Measurements from ENCODE around the gene LIMK2. TPM values are rescaled to one million over a fixed set of nuclear protein-coding genes. Genes with fewer than 3 reads are reported as not detected.
"Not testable (repeated sequence)": the region's sequence is repeated elsewhere in the genome, so short reads cannot be mapped to it uniquely, and the experiment has no call there.

Gene LIMK2
- total RNA-seq, 2 donors from 2014 or later: 20.7 to 25.3 TPM

DNA sequence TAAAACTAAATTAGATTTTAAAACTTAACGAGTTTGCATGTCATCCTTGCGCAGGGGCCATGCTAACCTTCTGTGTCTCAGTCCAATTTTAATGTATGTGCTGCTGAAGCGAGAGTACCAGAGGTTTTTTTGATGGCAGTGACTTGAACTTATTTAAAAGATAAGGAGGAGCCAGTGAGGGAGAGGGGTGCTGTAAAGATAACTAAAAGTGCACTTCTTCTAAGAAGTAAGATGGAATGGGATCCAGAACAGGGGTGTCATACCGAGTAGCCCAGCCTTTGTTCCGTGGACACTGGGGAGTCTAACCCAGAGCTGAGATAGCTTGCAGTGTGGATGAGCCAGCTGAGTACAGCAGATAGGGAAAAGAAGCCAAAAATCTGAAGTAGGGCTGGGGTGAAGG, 10.6 kb downstream of the LIMK2 start:
- ATAC-seq (no peak), DNase-seq (no peak)
- H3K27me3 Mint-ChIP-seq: no peaks in the 10 kb centered on the region
- H3K9me3 ChIP-seq (ENCODE audit: control insufficient read depth, low read length, poor library complexity, severe bottlenecking): no peaks in the 10 kb centered on the region
- H3K27ac Mint-ChIP-seq: peak overlapping the region; percentile 69
- no peak overlapping the region for H3K4me3 Mint-ChIP-seq
- peaks cover 3% of the 10 kb centered on the region for H3K36me3 Mint-ChIP-seq (ENCODE audit: low read depth)
- H3K4me1 Mint-ChIP-seq: peaks cover 43% of the 10 kb centered on the region

DNA sequence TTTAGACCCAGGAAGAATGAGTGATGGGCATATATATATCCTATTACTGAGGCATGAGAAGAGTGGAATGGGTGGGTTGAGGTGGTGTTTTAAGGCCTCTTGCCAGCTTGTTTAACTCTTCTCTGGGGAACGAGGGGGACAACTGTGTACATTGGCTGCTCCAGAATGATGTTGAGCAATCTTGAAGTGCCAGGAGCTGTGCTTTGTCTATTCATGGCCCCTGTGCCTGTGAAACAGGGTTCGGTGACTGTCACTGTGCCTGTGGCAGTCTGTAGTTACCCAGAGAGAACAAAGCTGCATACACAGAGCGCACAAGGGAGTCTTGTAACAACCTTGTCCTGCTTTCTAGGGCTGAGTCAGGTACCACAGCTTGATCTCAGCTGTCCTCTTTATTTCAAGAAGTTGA, 11.7 kb downstream of the LIMK2 start:
- Mint-ChIP-seq H3K27ac (peak overlapping the region; percentile 69), H3K4me3 (no peak overlapping the region), H3K4me1 (peaks cover 38% of the 10 kb centered on the region), H3K27me3 (no peaks in the 10 kb centered on the region), H3K36me3 (ENCODE audit: low read depth) (peaks cover 3% of the 10 kb centered on the region)
- DNase-seq (no peak), ATAC-seq (no peak)
- no peaks in the 10 kb centered on the region for H3K9me3 ChIP-seq (ENCODE audit: control insufficient read depth, low read length, poor library complexity, severe bottlenecking)

DNA sequence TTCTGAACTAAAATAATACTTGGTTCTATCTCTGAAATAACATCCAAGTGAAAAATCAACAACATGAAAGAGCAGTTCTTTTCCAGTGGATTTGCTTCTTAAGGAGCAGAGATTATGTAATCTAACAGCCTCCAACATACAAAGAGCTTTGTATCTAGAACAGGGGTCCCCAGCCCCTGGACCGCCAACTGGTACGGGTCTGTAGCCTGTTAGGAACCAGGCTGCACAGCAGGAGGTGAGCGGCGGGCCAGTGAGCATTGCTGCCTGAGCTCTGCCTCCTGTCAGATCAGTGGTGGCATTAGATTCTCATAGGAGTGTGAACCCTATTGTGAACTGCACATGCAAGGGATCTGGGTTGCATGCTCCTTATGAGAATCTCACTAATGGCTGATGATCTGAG, 12.6 kb downstream of the LIMK2 start:
- not testable (repeated sequence) for H3K9me3 ChIP-seq (ENCODE audit: control insufficient read depth, low read length, poor library complexity, severe bottlenecking); H3K36me3 Mint-ChIP-seq (ENCODE audit: low read depth); ATAC-seq; H3K27me3 Mint-ChIP-seq; DNase-seq
- Mint-ChIP-seq H3K4me1 (peaks cover 44% of the 10 kb centered on the region), H3K4me3 (peak overlapping the region; percentile 39), H3K27ac (peak overlapping the region; percentile 73)

DNA sequence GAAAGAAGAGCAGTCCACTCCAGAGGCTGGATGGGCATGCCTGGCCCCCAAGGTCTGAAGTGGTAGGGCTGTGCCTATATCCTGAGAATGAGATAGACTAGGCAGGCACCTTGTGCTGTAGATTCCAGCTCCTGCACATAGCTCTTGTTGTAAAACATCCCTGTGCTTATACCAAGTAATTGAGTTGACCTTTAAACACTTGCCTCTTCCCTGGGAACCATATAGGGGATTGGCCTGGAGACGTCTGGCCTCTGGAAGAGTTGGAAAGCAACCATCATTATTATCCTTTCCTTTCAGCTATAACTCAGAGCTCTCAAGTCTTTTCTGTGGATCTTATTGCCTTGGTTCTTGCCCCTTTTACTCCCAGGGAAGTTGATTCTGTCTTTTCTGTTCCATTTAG, 15.1 kb downstream of the LIMK2 start:
- Mint-ChIP-seq H3K27me3 (no peaks in the 10 kb centered on the region), H3K27ac (peak overlapping the region; percentile 93), H3K4me3 (no peak overlapping the region), H3K36me3 (ENCODE audit: low read depth) (peaks cover 3% of the 10 kb centered on the region), H3K4me1 (peaks cover 51% of the 10 kb centered on the region)
- DNase-seq (no peak), ATAC-seq (no peak)
- H3K9me3 ChIP-seq (ENCODE audit: control insufficient read depth, low read length, poor library complexity, severe bottlenecking): no peaks in the 10 kb centered on the region

DNA sequence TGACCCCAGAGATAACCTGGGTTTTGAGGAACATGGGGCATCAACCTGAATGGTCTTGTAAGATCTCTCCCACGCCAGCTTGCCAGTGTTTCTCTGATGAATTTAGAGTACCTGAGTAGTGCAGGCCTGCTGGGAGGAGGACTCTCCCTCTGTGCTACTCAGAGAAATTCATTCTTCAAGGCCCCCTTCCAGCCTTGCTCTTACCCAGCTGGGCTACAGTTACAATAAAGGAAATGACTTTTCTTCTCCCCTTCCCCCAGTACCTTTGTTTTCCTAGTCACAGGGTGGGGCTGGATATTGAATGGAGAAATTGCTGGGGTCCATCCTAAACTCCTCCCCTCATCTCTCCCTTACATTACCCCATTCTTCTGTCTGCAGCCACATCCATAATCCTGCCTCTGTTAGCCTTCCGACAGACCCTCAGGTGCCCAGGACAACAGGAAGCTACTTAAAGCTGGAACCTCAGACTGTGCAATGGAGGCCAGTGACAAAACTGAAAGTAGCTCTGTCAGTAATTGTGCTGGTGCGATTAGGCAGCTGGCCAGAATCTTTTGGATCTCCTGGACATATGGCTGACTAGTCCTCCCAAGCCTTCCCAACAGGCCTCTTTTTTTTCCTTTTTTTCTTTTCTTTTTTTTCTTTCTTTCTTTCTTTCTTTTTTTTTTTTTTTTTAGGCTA, 17.4 kb downstream of the LIMK2 start:
- peaks cover 47% of the 10 kb centered on the region for H3K4me1 Mint-ChIP-seq
- H3K27me3 Mint-ChIP-seq: no peaks in the 10 kb centered on the region
- DNase-seq: no peak
- no peaks in the 10 kb centered on the region for H3K9me3 ChIP-seq (ENCODE audit: control insufficient read depth, low read length, poor library complexity, severe bottlenecking)
- H3K4me3 Mint-ChIP-seq: peak overlapping the region; percentile 78
- peak; percentile 50 for ATAC-seq
- H3K36me3 Mint-ChIP-seq (ENCODE audit: low read depth): peaks cover 3% of the 10 kb centered on the region
- H3K27ac Mint-ChIP-seq: peak overlapping the region; percentile 93

DNA sequence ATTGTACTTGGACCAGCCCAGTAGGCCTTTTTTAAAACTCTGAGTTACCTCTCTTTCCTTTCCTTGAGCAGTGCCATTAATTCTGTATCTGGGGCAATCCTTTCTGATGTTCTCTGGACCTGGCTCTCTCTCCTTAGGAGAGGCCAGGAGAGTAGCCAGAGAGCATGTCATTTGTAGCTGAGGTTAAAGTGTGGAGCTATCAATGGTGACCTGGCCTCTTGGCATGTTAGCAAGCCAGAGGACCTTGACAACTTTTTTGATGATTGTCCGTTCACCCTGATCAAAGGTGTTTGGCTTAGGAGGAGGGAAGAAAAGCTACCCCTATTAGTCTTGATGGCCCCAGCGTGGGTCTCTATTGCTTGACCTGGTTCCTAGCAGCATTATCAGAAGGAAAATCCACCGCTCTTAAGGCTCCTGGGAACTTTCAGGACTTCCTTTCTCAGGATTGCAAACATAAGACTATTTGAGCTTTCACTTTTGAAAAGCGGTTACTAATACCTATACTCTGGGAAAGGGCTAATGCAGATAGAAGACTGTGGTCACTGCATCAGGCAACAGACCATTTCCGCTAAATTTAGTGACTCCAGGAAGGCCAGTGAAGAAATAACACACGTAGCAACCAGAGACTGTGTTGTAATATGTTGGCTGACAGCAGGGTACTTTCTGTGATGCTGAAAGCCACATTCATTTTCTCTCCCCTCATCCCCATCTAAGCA, 18.2 kb downstream of the LIMK2 start:
- H3K27me3 Mint-ChIP-seq: no peaks in the 10 kb centered on the region
- H3K27ac Mint-ChIP-seq: peak overlapping the region; percentile 93
- H3K36me3 Mint-ChIP-seq (ENCODE audit: low read depth): peaks cover 2% of the 10 kb centered on the region
- DNase-seq (no peak), ATAC-seq (peak; percentile 19)
- H3K4me3 Mint-ChIP-seq: peak overlapping the region; percentile 77
- peaks cover 47% of the 10 kb centered on the region for H3K4me1 Mint-ChIP-seq
- H3K9me3 ChIP-seq (ENCODE audit: control insufficient read depth, low read length, poor library complexity, severe bottlenecking): no peaks in the 10 kb centered on the region

DNA sequence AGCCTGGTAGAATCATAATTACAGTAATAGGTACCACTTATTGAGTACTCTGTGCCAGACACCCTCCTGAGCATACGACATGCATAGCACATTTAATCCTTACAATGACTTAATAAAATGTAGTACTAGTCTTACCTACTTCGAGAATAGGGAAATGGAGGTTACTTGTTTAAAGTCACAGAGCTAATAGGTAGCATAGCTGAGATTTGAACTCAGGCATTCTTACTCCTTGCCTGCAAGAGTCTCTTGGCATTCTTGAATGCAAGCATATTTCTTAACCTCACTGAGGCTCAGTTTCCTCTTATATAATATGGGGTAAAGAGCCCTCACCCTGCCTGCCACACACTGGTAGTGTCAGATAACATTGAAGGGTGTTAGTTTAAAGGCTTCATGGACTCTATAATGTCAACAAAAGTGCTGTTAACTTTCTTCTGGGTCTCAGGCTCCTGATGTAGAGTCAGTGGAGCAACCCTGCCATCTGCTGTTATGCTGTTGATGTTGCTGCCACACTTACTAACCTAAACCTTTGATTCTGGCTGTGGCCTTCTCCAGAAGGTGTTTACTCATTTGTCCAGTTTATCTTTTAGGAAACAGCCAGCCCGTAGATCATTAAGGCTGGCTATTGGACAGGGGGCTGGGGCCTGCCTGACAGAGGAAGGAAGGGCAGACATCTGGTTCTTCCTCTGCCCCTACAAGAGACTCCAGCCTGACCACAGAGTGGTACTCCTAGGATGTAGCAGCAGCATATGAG, 18.9 kb downstream of the LIMK2 start:
- Mint-ChIP-seq H3K36me3 (ENCODE audit: low read depth) (peaks cover 2% of the 10 kb centered on the region), H3K4me3 (peak overlapping the region; percentile 77), H3K27ac (peak overlapping the region; percentile 93), H3K4me1 (peaks cover 47% of the 10 kb centered on the region), H3K27me3 (no peaks in the 10 kb centered on the region)
- DNase-seq: peak in 2 of 3 donors; percentile 32 to 34
- peak; percentile 86 for ATAC-seq
- H3K9me3 ChIP-seq (ENCODE audit: control insufficient read depth, low read length, poor library complexity, severe bottlenecking): no peaks in the 10 kb centered on the region

DNA sequence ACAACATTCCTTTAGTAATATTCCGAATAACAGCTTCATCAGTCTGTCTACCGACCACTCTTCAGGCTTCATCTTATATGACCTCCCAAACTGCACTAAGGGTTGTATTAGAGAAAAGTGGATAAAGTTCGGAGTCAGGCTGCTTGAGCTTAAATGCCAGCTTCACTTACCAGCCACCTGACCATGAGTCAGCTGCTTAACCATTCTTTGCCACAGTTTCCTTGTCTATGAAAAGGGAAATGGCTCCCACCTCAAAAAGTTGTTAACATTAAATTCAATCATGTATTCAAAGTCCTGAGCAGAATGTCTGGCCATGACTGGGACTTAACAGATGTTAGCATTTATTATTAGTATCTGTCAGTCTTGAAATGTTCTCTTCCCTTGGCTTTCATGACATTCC, 20.9 kb downstream of the LIMK2 start:
- Mint-ChIP-seq H3K4me3 (no peak overlapping the region), H3K36me3 (ENCODE audit: low read depth) (peaks cover 2% of the 10 kb centered on the region), H3K27me3 (no peaks in the 10 kb centered on the region), H3K27ac (peak overlapping the region; percentile 77), H3K4me1 (peaks cover 46% of the 10 kb centered on the region)
- no peaks in the 10 kb centered on the region for H3K9me3 ChIP-seq (ENCODE audit: control insufficient read depth, low read length, poor library complexity, severe bottlenecking)
- DNase-seq (no peak), ATAC-seq (no peak)

DNA sequence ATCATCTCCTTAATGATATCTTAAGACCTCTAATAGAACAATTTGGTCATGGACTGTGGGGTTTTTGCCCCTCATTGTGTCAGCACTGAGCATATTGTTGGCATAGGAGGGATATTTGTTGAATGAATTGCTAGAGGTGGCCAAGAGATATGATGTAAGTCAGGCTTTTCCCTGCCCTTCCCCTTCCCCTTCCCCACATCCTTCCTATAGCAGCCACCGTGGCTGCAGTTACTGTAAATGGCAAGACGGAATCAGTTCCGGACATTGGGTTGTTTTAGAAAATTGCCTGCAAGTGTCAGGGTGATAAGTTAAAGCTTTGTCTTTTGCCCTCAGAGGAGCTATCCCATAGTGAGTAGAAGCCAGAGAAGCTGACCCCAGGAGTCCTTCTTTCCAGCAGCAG, 23.0 kb downstream of the LIMK2 start:
- no peaks in the 10 kb centered on the region for H3K9me3 ChIP-seq (ENCODE audit: control insufficient read depth, low read length, poor library complexity, severe bottlenecking)
- Mint-ChIP-seq H3K27ac (peak overlapping the region; percentile 88), H3K27me3 (no peaks in the 10 kb centered on the region), H3K4me1 (peaks cover 42% of the 10 kb centered on the region), H3K36me3 (ENCODE audit: low read depth) (peaks cover 2% of the 10 kb centered on the region), H3K4me3 (peak overlapping the region; percentile 50)
- ATAC-seq: peak; percentile 50
- DNase-seq: no peak

DNA sequence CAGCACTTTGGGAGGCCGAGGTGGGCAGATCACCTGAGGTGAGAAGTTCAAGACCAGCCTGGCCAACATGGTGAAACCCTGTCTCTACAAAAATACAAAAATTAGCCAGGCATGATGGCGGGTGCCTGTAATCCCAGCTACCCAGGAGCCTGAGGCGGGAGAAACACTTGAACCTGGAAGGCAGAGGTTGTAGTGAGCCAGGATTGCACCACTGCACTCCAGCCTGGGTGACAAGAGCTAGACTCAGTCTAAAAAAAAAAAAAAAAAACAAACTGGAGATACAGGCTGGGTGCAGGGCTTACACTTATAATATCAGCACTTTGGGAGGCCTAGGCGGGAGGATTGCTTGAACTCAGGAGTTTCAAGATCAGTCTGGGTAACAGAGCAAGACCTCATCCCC, 23.9 kb downstream of the LIMK2 start:
- H3K36me3 Mint-ChIP-seq (ENCODE audit: low read depth); ATAC-seq; H3K27me3 Mint-ChIP-seq; DNase-seq; H3K4me3 Mint-ChIP-seq; H3K9me3 ChIP-seq (ENCODE audit: control insufficient read depth, low read length, poor library complexity, severe bottlenecking): not testable (repeated sequence)
- H3K27ac Mint-ChIP-seq: peak overlapping the region; percentile 88
- peaks cover 34% of the 10 kb centered on the region for H3K4me1 Mint-ChIP-seq

DNA sequence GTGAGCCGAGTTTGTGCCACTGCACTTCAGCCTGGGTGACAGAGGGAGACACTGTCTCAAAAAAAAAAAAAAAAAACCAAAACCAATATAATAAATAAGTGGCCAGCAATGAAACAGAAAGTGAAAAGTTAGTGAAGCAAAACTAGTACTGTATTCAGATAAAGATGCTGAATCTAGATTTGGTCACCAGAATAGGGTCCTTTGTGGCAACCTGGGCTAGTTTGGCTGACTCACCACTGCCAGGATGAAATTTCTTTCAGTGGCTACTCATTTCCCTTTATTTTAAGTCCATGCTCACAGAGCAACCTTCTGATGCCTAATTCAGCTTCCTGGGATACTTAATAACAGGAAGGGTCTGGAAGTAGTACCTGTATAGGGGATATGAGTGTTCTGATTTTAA, 26.0 kb downstream of the LIMK2 start:
- H3K9me3 ChIP-seq (ENCODE audit: control insufficient read depth, low read length, poor library complexity, severe bottlenecking): no peaks in the 10 kb centered on the region
- H3K4me1 Mint-ChIP-seq: peaks cover 30% of the 10 kb centered on the region
- no peaks in the 10 kb centered on the region for H3K27me3 Mint-ChIP-seq
- no peak overlapping the region for H3K27ac Mint-ChIP-seq
- ATAC-seq (no peak), DNase-seq (no peak)
- no peak overlapping the region for H3K4me3 Mint-ChIP-seq
- H3K36me3 Mint-ChIP-seq (ENCODE audit: low read depth): peaks cover 2% of the 10 kb centered on the region

DNA sequence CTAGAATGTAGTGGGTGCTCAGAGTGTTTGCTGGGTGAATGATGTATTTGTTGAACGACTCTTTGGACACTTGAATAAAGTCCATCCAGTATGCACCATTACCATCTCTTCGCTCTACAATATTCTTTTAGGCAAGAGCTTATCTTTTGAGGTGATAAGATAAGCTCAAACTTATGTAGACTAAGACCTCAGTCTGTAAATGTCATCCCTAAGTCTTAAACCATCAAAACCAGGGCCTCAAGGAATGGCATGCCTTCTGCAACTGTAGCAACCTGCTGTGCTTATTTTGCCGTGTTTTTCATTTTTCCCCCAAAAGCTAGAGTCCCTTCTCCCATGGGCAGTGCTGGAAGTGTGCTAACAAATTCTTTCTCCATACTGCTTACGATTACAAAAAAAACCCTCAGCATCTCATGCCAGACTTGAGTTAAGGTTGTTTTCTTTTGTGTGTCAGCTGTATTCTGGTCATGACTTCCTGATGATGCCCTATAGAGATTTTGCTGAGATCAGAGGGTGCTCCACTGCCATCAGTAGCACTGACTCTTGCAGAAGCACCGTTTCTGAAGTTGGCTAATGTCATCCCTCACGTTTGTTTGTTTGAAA, 27.8 kb downstream of the LIMK2 start:
- Mint-ChIP-seq H3K4me3 (no peak overlapping the region), H3K27ac (peak overlapping the region; percentile 83), H3K4me1 (peaks cover 23% of the 10 kb centered on the region), H3K36me3 (ENCODE audit: low read depth) (no peaks in the 10 kb centered on the region), H3K27me3 (no peaks in the 10 kb centered on the region)
- peak; percentile 63 for ATAC-seq
- no peaks in the 10 kb centered on the region for H3K9me3 ChIP-seq (ENCODE audit: control insufficient read depth, low read length, poor library complexity, severe bottlenecking)
- DNase-seq: no peak

DNA sequence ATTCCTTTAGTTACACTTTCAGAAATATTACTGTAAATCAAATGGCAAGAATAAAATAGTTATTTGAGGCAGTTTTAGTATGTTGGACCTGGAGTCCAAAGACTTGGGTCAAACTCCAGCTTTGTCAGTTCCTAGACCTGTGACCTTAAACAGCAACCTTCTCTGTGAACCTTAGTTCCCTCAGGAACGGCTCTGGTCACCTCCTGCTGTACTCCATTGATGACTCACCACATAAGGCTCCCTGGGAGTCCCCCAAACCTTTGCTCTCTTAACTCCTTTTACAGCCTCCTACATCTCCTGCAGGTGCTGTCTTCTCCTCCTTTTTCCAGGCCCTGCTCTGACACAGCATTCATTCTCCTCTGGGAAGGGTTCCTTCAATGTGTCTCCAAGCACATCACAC, 29.1 kb downstream of the LIMK2 start:
- no peaks in the 10 kb centered on the region for H3K36me3 Mint-ChIP-seq (ENCODE audit: low read depth)
- peak overlapping the region; percentile 79 for H3K27ac Mint-ChIP-seq
- H3K27me3 Mint-ChIP-seq: no peaks in the 10 kb centered on the region
- ATAC-seq: no peak
- no peak overlapping the region for H3K4me3 Mint-ChIP-seq
- peaks cover 22% of the 10 kb centered on the region for H3K4me1 Mint-ChIP-seq
- H3K9me3 ChIP-seq (ENCODE audit: control insufficient read depth, low read length, poor library complexity, severe bottlenecking): no peaks in the 10 kb centered on the region
- DNase-seq: no peak
